HCT116 (cell line): ENCODE results near the gene TEDC2. TPM values are rescaled to one million over a fixed set of nuclear protein-coding genes. Genes with fewer than 3 reads are reported as not detected.
A peak's percentile ranks its signal among the peaks of the same experiment; 100 is the strongest.

Experiments
- ATAC-seq: fragments of 200-7000 bp; cut with Tn5 transposase; 2 replicates; pipeline ENCODE4 v1.9.1; 2020; ENCODE audit warnings: mild to moderate bottlenecking, moderate library complexity
- BruUV-seq: library from RNA; stranded (reverse); fragments of 400-500 nt; replicated peaks from 2 replicates; lab custom pipeline; 2021; lab: Mats Ljungman, UMichigan
- CTCF ChIA-PET: fragments of 300-600 bp; sonication (Branson Sonifier 250); formaldehyde crosslinking; loops from one replicate; lab custom pipeline; 2021; ENCODE audit warnings: antibody characterized with exemption; lab: Charles Lee
- POLR2A ChIA-PET: fragments of 300-600, 350-600 bp; sonication (Branson Sonifier 250); formaldehyde crosslinking; loops from one replicate; lab custom pipeline; 2021; ENCODE audit warnings: antibody characterized with exemption; lab: Charles Lee
- RAD21 ChIA-PET, 2 experiments: fragments of 300-600 bp; sonication (Branson Sonifier 250); formaldehyde crosslinking; loops; one replicate each; lab custom pipeline; 2023; ENCODE audit warnings: low total read pairs in 2 of 2; ENCODE audit not compliant: uncharacterized antibody in 2 of 2, unreplicated experiment in 2 of 2, low non-redundant PET in 1 of 2; lab: Charles Lee
- DNase-seq: peaks from one replicate; pipeline ENCODE4 v3.0.0-alpha.2; 2010; ENCODE audit warnings: low read depth, low spot score
- H2AFZ ChIP-seq: fragments of 200-600 bp; shearing (Covaris generic), sonication (generic); 2 replicates; pipeline ENCODE4 v1.6.1; 2017; ENCODE audit warnings: low read depth, mixed run types, mixed read lengths, antibody characterized with exemption, low read length; ENCODE audit not compliant: poor library complexity, severe bottlenecking
- H3K27ac ChIP-seq: 2 replicates; pipeline ENCODE4 v1.5.1; 2012; ENCODE audit warnings: low read depth, low read length
- H3K27me3 ChIP-seq: fragments of 200-600 bp; sonication (generic); 2 replicates; pipeline ENCODE4 v1.6.1; 2016; ENCODE audit warnings: mixed run types, low read length, mixed read lengths; ENCODE audit not compliant: insufficient read depth
- H3K36me3 ChIP-seq, 2 experiments: fragments of 200-500 bp in 1 of 2; fragments of 200-600 bp in 1 of 2; sonication (Bioruptor generic) in 1 of 2; sonication (generic) in 1 of 2; 2 replicates each; pipeline versions ENCODE4 v1.5.1 to v1.6.1; 2014 to 2016; ENCODE audit warnings: low read length in 2 of 2, inconsistent platforms in 1 of 2, mixed read lengths in 1 of 2, mixed run types in 1 of 2; ENCODE audit not compliant: insufficient read depth in 2 of 2, control insufficient read depth in 1 of 2
- H3K4me1 ChIP-seq, 2 experiments: fragments of 200-600 bp in 1 of 2; sonication (generic) in 1 of 2; 2 replicates each; pipeline versions ENCODE4 v1.5.1 to v1.6.1; 2012 to 2017; ENCODE audit warnings: low read length in 2 of 2, inconsistent platforms in 1 of 2, mild to moderate bottlenecking in 1 of 2, mixed read lengths in 1 of 2, mixed run types in 1 of 2, moderate library complexity in 1 of 2; ENCODE audit not compliant: insufficient read depth in 2 of 2, control insufficient read depth in 1 of 2
- H3K4me2 ChIP-seq: fragments of 200-600 bp; sonication (generic); 2 replicates; pipeline ENCODE4 v1.6.1; 2017; ENCODE audit warnings: mixed run types, low read length, mixed read lengths
- H3K4me3 ChIP-seq, 2 experiments: fragments of 200-600 bp in 1 of 2; sonication (generic) in 1 of 2; replicated peaks in 1 of 2; 2 replicates each; pipeline ENCODE4 v1.5.1; 2011 to 2016; ENCODE audit warnings: low read length in 2 of 2, control low read depth in 1 of 2, low read depth in 1 of 2, mild to moderate bottlenecking in 1 of 2, mixed read lengths in 1 of 2, mixed run types in 1 of 2
- H3K79me2 ChIP-seq: fragments of 200-600 bp; sonication (generic); 2 replicates; pipeline ENCODE4 v1.6.1; 2017; ENCODE audit warnings: mild to moderate bottlenecking, mixed run types, low read length, moderate library complexity, mixed read lengths; ENCODE audit not compliant: insufficient read depth
- H3K9ac ChIP-seq: fragments of 200-600 bp; sonication (generic); 2 replicates; pipeline ENCODE4 v1.6.1; 2016; ENCODE audit warnings: low read length, mixed read lengths
- H3K9me2 ChIP-seq: fragments of 200-600 bp; sonication (generic), shearing (Covaris generic); 2 replicates; pipeline ENCODE4 v1.6.1; 2017; ENCODE audit warnings: mixed run types, mild to moderate bottlenecking, moderate library complexity; ENCODE audit not compliant: insufficient read depth
- H3K9me3 ChIP-seq, 2 experiments: fragments of 200-500 bp in 1 of 2; fragments of 200-600 bp in 1 of 2; sonication (Bioruptor generic) in 1 of 2; sonication (generic) in 1 of 2; 2 replicates each; pipeline ENCODE4 v1.6.1; 2014 to 2017; ENCODE audit warnings: low read length in 2 of 2, mixed read lengths in 2 of 2, inconsistent platforms in 1 of 2, low read depth in 1 of 2, mild to moderate bottlenecking in 1 of 2, mixed run types in 1 of 2, moderate library complexity in 1 of 2; ENCODE audit not compliant: control insufficient read depth in 1 of 2, insufficient read depth in 1 of 2
- H4K20me1 ChIP-seq: fragments of 200-600 bp; sonication (generic), shearing (Covaris generic); 2 replicates; pipeline ENCODE4 v1.6.1; 2017; ENCODE audit warnings: mixed run types, mild to moderate bottlenecking, moderate library complexity; ENCODE audit not compliant: insufficient read depth
- ATF3 ChIP-seq: IDR thresholded peaks from 2 replicates; pipeline ENCODE4 v1.6.1; 2012
- CBX3 ChIP-seq: IDR thresholded peaks from 2 replicates; pipeline ENCODE4 v1.6.1; 2012; ENCODE audit warnings: low read depth
- CEBPB ChIP-seq: IDR thresholded peaks from 2 replicates; pipeline ENCODE4 v1.6.1; 2012; ENCODE audit warnings: low read depth
- EGR1 ChIP-seq: IDR thresholded peaks from 2 replicates; pipeline ENCODE4 v1.6.1; 2012; ENCODE audit warnings: low read depth
- ELF1 ChIP-seq: IDR thresholded peaks from 2 replicates; pipeline ENCODE4 v1.6.1; 2012; ENCODE audit warnings: low read depth, borderline replicate concordance
- EZH2 ChIP-seq: fragments of 200-600 bp; sonication (generic); IDR thresholded peaks from 2 replicates; pipeline ENCODE4 v1.6.1; 2017; ENCODE audit warnings: antibody characterized with exemption, mixed run types
- POLR2A ChIP-seq: IDR thresholded peaks from 2 replicates; pipeline ENCODE4 v1.7.0; 2011; ENCODE audit warnings: borderline replicate concordance; ENCODE audit not compliant: insufficient read depth, insufficient read length; ENCODE audit errors: extremely low read depth
- POLR2AphosphoS5 ChIP-seq: IDR thresholded peaks from 2 replicates; pipeline ENCODE4 v1.6.1; 2011; ENCODE audit warnings: mild to moderate bottlenecking, low read depth, low read length, moderate library complexity
- REST ChIP-seq: IDR thresholded peaks from 2 replicates; pipeline ENCODE4 v1.6.1; 2012; ENCODE audit warnings: low read depth
- SP1 ChIP-seq: IDR thresholded peaks from 2 replicates; pipeline ENCODE4 v1.6.1; 2012; ENCODE audit warnings: low read depth
- TCF7L2 ChIP-seq: IDR thresholded peaks from 2 replicates; pipeline ENCODE4 v1.7.0; 2011; ENCODE audit warnings: borderline replicate concordance, inconsistent platforms; ENCODE audit not compliant: insufficient read depth, insufficient read length; ENCODE audit errors: extremely low read depth
- ZFX ChIP-seq: fragments of 450-650 bp; IDR thresholded peaks from 2 replicates; pipeline ENCODE4 v1.6.1; 2017
- ZNF274 ChIP-seq: fragments of 200-500 bp; sonication (Bioruptor generic); IDR thresholded peaks from 2 replicates; pipeline ENCODE4 v1.6.1; 2014; ENCODE audit warnings: mild to moderate bottlenecking, low read depth, low read length, inconsistent platforms
- intact Hi-C: fragments of 100-400 bp; cut with micrococcal nuclease; formaldehyde crosslinking; loops from 2 replicates; pipeline ENCODE4 v1.10.0; 2022
- total RNA-seq: library from RNA; stranded (reverse); gene quantifications from one replicate; pipeline ENCODE4 v1.2.1, GENCODE V29; 2021; ENCODE audit not compliant: unreplicated experiment
- TF ChIP-seq, protein P1 (sequence below): IDR thresholded peaks from 2 replicates; pipeline ENCODE4 v1.6.1; 2012

The TEDC2 gene
- total RNA-seq, 1 experiment from 2014 or later = 26.5 TPM

GRCh38 chr16:2468725-2469398 is 9.0 kb downstream of the TEDC2 start:
- ATAC-seq = no peak
- BruUV-seq = no TSS peak
- Histone ChIP-seq H3K27ac (peak overlapping the region; percentile 81; the same call in 1 of the 2 replicates), H3K4me2 (peak overlapping the region; percentile 95), H3K4me1 (peaks cover 30 to 56% of the 10 kb centered on the region in 2 experiments), H3K9me3 (no peaks in the 10 kb centered on the region), H3K79me2 (no peaks in the 10 kb centered on the region), H3K4me3 (peak overlapping the region; percentile 39 to 61), H2AFZ (no peak overlapping the region), H4K20me1 (no peaks in the 10 kb centered on the region), H3K36me3 (no peaks in the 10 kb centered on the region), H3K27me3 (no peaks in the 10 kb centered on the region), H3K9ac (peak overlapping the region; percentile 83), H3K9me2 (no peaks in the 10 kb centered on the region)
- intact Hi-C loops = no loop called here
- ChIA-PET CTCF (interaction anchor here (0.6 to 1.6 kb wide), 3 partner anchors 23 to 32 kb away, joined by 3 to 4 read pairs (median 3); no protein-coding TSS in a partner anchor), POLR2A (interaction anchor here (0.6 to 2.1 kb wide), 4 partner anchors 9 to 389 kb away, joined by 3 to 9 read pairs (median 4); partner anchors contain the start of genes MLST8, PRSS22 and TEDC2), RAD21 (interaction anchor here in 1 of 2 experiments (0.7 kb wide), 1 partner anchor 10 kb away, joined by 5 read pairs; no protein-coding TSS in a partner anchor)
- TF ChIP-seq ZFX (no peak), POLR2A (peak; percentile 30)
- DNase-seq = no peak

DNA sequence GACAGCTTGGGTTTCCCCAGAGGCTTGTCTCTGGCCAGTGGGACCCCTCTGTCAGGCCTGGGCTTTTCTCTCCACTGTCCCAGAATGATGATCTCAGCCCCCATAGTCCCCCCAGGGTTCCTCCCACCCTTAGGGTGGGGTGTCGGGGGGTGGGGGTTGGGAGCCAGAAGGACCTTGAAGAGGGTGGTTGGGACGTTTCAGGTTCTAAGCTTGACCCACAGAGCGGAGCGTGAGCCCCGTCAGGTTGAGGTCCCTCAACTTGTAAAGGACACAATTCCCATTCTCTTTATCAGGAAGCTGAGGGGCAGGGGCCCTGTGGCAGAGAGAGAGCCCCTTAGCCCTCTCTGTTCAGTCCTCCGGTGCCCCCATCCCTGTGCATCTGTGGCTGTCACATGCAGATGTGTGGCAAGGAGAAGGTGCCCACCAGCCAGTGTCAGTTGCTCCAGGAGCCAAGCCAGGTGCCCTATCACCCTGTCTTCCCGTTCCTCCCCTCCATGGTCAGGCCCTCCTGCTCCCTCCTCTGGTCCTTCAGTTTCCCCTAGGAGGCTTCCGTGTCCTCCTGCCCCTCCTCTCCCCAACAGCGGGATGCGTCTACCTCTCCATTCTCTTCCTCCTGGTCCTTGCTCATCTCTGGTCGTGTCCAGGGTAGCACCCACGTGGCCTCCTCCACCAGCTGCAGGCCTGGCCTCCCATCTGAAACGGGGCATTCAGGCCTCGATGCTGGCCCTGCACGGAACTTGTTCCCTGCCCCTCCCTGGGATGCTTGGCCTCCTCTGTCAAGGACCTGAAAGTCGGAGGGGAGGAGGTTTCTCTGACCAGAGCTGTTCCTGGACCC is 9.7 kb downstream of the TEDC2 start:
- no peaks in the 10 kb centered on the region for H3K9me2 ChIP-seq
- H3K79me2 ChIP-seq = peaks cover 2% of the 10 kb centered on the region; the same call in 1 of the 2 replicates
- H3K36me3 ChIP-seq = no peaks in the 10 kb centered on the region
- CTCF ChIA-PET = interaction anchor here (0.6 to 1.6 kb wide), 3 partner anchors 22 to 31 kb away, joined by 3 to 4 read pairs (median 3); no protein-coding TSS in a partner anchor
- no peak overlapping the region for H3K9ac ChIP-seq
- peak overlapping the region; percentile 95 for H3K4me2 ChIP-seq
- no peaks in the 10 kb centered on the region for H4K20me1 ChIP-seq
- BruUV-seq = no TSS peak
- DNase-seq (no peak), ATAC-seq (no peak)
- peaks cover 30 to 62% of the 10 kb centered on the region in 2 experiments for H3K4me1 ChIP-seq
- no peak overlapping the region; the same call in 1 of the 2 replicates for H3K27ac ChIP-seq
- RAD21 ChIA-PET = no interaction called here
- H3K27me3 ChIP-seq = no peaks in the 10 kb centered on the region
- H2AFZ ChIP-seq = no peak overlapping the region
- H3K9me3 ChIP-seq = no peaks in the 10 kb centered on the region
- no peak overlapping the region for H3K4me3 ChIP-seq
- intact Hi-C loops = no loop called here
- POLR2A ChIA-PET = interaction anchor here (0.6 to 2.1 kb wide), 3 partner anchors 10 to 264 kb away, joined by 3 to 9 read pairs (median 4); partner anchors contain the start of genes MLST8 and TEDC2
- TF ChIP-seq CEBPB (no peak), EGR1 (no peak), REST (no peak), ELF1 (no peak), SP1 (no peak), TCF7L2 (no peak), ZNF274 (no peak), POLR2AphosphoS5 (no peak), CBX3 (no peak), ATF3 (no peak), EZH2 (no peak)
- TF ChIP-seq, protein P1, sequence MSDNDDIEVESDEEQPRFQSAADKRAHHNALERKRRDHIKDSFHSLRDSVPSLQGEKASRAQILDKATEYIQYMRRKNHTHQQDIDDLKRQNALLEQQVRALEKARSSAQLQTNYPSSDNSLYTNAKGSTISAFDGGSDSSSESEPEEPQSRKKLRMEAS = no peak
